Uterus (tissue), 2 donors: ENCODE results near the gene LHX2.

Experiments used
- POLR2A ChIP-seq, 2 donors: fragments of 450-650 bp; IDR thresholded peaks; one replicate each; pipeline ENCODE4 v1.6.1; 2016; ENCODE audit warnings: antibody characterized with exemption in 2 of 2, mild to moderate bottlenecking in 1 of 2, moderate library complexity in 1 of 2
- TF ChIP-seq, protein P1 (sequence below), 4 experiments: fragments of 200-600 bp in 2 of 4; fragments of 450-650 bp in 2 of 4; sonication (generic) in 2 of 4; IDR thresholded peaks; one replicate each; pipeline ENCODE4 v1.5.1; 2016 to 2019; ENCODE audit warnings: antibody characterized with exemption in 4 of 4, mild to moderate bottlenecking in 2 of 4, moderate library complexity in 1 of 4

DNA sequence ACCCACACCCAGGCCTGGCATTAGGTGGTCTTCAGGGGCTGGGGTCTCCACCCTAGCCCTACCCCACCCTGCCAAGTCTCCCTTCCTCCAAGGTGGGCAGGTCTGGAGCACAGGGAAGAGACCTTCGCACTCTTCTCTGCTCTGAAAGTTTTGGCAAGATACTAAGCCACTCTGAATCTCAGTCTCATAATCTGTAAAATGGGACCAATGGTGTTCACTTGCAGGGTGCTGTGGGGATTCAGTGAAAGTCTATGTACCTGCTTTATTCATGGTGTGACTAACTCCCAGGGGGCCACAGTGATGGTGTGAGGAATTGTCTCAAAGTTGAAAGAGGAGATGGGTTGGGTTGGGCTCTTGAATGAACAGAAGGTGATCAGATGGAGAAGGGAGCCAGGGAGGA, 25.0 kb downstream of the LHX2 start:
- TF ChIP-seq, protein P1, sequence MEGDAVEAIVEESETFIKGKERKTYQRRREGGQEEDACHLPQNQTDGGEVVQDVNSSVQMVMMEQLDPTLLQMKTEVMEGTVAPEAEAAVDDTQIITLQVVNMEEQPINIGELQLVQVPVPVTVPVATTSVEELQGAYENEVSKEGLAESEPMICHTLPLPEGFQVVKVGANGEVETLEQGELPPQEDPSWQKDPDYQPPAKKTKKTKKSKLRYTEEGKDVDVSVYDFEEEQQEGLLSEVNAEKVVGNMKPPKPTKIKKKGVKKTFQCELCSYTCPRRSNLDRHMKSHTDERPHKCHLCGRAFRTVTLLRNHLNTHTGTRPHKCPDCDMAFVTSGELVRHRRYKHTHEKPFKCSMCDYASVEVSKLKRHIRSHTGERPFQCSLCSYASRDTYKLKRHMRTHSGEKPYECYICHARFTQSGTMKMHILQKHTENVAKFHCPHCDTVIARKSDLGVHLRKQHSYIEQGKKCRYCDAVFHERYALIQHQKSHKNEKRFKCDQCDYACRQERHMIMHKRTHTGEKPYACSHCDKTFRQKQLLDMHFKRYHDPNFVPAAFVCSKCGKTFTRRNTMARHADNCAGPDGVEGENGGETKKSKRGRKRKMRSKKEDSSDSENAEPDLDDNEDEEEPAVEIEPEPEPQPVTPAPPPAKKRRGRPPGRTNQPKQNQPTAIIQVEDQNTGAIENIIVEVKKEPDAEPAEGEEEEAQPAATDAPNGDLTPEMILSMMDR (IDR thresholded peaks at IDR 0.05): no peak
- TF ChIP-seq POLR2A (IDR thresholded peaks at IDR 0.05): no peak
